T-helper 1 cell treated with Interleukin-12 subunit alpha and Interleukin-12 subunit beta and Interleukin-4 antibody, amounts not matched to agents 30 ng/mL and 1 ng/mL, for 36 hours (primary cell): ENCODE measurements around the gene STX16. TPM values are rescaled to one million over a fixed set of nuclear protein-coding genes. Genes with fewer than 3 reads are reported as not detected.

Experiments
- intact Hi-C: fragments of 100-400 bp; cut with micrococcal nuclease; formaldehyde crosslinking; loops from one replicate; pipeline ENCODE4 v1.15.1; 2024
- total RNA-seq: library from RNA; stranded (reverse); gene quantifications from 2 replicates; pipeline ENCODE4 v1.2.3, GENCODE V29; 2022

Gene STX16
- total RNA-seq, 1 donor from 2014 or later, result 140 TPM

GRCh38 chr20:58695084-58695722 is 44.1 kb downstream of the STX16 start:
- intact Hi-C loops, result no loop called here

GRCh38 chr20:58695895-58696375 is 44.9 kb downstream of the STX16 start:
- intact Hi-C loops, result no loop called here

GRCh38 chr20:58696411-58696961 is 45.4 kb downstream of the STX16 start:
- intact Hi-C loops, result no loop called here

- intact Hi-C loops, result no loop called here
These were observed 46.3 kb downstream of the STX16 start for GRCh38 chr20:58697201-58697866.

GRCh38 chr20:58697867-58698703 is 47.0 kb downstream of the STX16 start:
- intact Hi-C loops, result no loop called here

GRCh38 chr20:58698741-58699622 is 47.9 kb downstream of the STX16 start:
- intact Hi-C loops, result no loop called here

DNA sequence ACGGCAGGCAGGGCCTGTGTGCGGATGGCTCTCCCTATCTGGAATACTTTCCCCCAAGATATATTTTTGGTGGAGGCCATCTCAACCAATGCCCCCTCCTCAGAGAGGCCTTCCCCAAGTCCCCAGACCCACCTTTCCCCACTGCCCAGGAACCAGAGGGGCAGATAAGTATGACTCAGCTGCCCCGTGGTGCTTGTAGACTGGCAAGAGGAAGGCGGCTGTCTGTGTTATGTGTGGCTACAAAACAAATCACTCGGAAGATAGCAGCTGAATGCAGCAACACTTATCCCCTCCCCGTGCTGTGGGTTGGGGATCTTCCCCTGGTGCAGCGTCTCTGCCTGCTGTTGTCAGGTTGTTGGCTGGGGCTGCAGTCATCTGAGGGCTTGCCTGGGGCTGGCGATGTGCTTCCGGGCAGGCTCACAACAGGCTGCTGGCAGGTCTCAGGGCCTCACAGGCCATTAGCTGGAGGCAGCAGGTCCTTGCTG is 48.6 kb downstream of the STX16 start:
- intact Hi-C loops, result loop anchor here (10.0 kb wide), 1 partner anchor 215 kb away; no protein-coding TSS in a partner anchor

- intact Hi-C loops, result loop anchor here (10.0 kb wide), 1 partner anchor 215 kb away; no protein-coding TSS in a partner anchor
These were observed 49.2 kb downstream of the STX16 start for GRCh38 chr20:58700121-58700821.

GRCh38 chr20:58700823-58701222 is 49.7 kb downstream of the STX16 start:
- intact Hi-C loops, result loop anchor here (10.0 kb wide), 1 partner anchor 216 kb away; no protein-coding TSS in a partner anchor

DNA sequence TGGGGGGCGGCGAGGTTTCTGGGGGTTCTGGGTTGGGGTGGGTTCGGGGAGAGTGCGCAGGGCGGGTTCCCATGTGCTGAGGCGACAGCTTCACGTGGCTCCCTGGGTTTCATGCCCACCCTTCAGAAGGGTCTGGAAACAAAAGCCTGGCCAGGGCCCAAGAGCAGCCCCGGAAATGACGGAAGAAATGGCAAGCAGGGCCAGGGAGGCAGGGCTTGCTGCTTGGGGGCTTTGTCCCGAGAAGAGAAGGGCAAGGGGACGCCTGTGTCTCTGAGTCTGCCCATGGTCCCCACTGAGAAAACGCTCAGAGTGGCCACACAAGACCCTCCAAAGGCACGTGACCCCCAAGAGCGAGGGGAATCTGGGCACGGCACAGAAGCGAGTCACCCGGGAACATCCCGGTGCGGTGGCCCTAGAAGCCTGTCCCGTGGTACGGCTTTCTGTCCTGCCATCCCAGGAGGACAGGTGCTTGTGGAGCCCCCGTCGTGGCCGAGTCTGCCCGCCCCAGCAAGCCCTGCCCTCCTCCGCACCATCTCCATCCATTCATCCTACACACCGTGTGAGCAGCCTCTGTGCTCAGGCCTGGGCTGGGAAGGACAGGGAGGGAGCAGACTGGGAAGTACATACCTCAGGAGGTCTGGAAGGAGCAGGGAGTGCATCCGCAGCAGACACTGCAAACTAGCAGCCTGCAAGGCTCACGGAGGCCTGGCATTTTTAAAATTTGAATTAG is 50.5 kb downstream of the STX16 start:
- intact Hi-C loops, result loop anchor here (10.0 kb wide), 1 partner anchor 217 kb away; no protein-coding TSS in a partner anchor

DNA sequence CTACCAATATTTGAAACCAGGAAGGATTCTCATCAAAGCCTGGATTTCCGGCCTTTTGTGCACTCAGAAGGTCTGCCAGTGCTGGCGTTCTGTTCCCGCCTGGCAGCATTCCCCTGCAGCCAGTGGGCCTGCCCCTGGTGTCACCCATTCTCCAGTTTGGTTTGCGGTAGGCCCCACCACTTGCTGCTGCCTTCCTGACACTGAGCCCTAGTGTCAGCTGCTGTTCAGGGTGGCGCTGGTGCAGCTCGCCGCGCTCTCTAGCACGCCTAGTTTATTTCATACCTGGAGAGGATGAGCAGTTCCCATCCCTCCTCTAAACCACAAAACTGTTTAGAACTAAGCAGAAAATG is 51.1 kb downstream of the STX16 start:
- intact Hi-C loops, result loop anchor here (10.0 kb wide), 1 partner anchor 217 kb away; no protein-coding TSS in a partner anchor

GRCh38 chr20:58702859-58703648 is 52.0 kb downstream of the STX16 start:
- intact Hi-C loops, result loop anchor here (1.0 to 10.0 kb wide), 2 partner anchors 52 to 218 kb away; partner anchors contain the start of gene STX16

- intact Hi-C loops, result loop anchor here (1.0 to 10.0 kb wide), 2 partner anchors 53 to 219 kb away; partner anchors contain the start of gene STX16
These were observed 52.8 kb downstream of the STX16 start for GRCh38 chr20:58703765-58704371.

- intact Hi-C loops, result loop anchor here (10.0 kb wide), 1 partner anchor 221 kb away; no protein-coding TSS in a partner anchor
These were observed 54.3 kb downstream of the STX16 start for GRCh38 chr20:58705208-58705926.

- intact Hi-C loops, result loop anchor here (10.0 kb wide), 1 partner anchor 222 kb away; no protein-coding TSS in a partner anchor
These were observed 55.2 kb downstream of the STX16 start for GRCh38 chr20:58706150-58706892.
